Keratinocyte (primary cell): ENCODE measurements around the gene CHRM4. TPM values are rescaled to one million over a fixed set of nuclear protein-coding genes. Genes with fewer than 3 reads are reported as not detected.

Experiments used
- DNase-seq: peaks from one replicate; pipeline ENCODE4 v3.0.0-alpha.2; 2011; ENCODE audit warnings: low read depth, missing footprints, low spot score
- FAIRE-seq: peaks from 2 replicates; lab custom pipeline; 2011; peaks lifted over from hg19 to GRCh38; lab: Jason Lieb, UNC
- H2AFZ ChIP-seq: 2 replicates; pipeline ENCODE4 v1.6.0; 2012; ENCODE audit warnings: low read length, control low read depth, inconsistent platforms; ENCODE audit not compliant: control insufficient read depth
- H3K27ac ChIP-seq: 2 replicates; pipeline ENCODE4 v1.5.1; 2011; ENCODE audit warnings: low read length; ENCODE audit not compliant: control insufficient read depth, insufficient read depth
- H3K27me3 ChIP-seq: 3 replicates; pipeline ENCODE4 v1.6.0; 2011; ENCODE audit warnings: low read length; ENCODE audit not compliant: control insufficient read depth, insufficient read depth; ENCODE audit errors: extremely low read depth
- H3K36me3 ChIP-seq, 2 experiments: 2 replicates in 1 of 2; 3 replicates in 1 of 2; pipeline ENCODE4 v1.5.1; 2011; ENCODE audit warnings: low read length in 2 of 2, mild to moderate bottlenecking in 1 of 2; ENCODE audit not compliant: control insufficient read depth in 2 of 2, insufficient read depth in 2 of 2; ENCODE audit errors: extremely low read depth in 1 of 2
- H3K4me1 ChIP-seq: 3 replicates; pipeline ENCODE4 v1.5.1; 2011; ENCODE audit warnings: low read length; ENCODE audit not compliant: control insufficient read depth, insufficient read depth; ENCODE audit errors: extremely low read depth
- H3K4me2 ChIP-seq: 3 replicates; pipeline ENCODE4 v1.6.0; 2011; ENCODE audit warnings: low read depth, low read length; ENCODE audit not compliant: control insufficient read depth, insufficient read depth; ENCODE audit errors: extremely low read depth
- H3K4me3 ChIP-seq, 3 experiments: fragments of 200-600 bp in 1 of 3; sonication (generic) in 1 of 3; 2 replicates in 2 of 3; 3 replicates in 1 of 3; pipeline ENCODE4 v1.5.1; 2011 to 2016; ENCODE audit warnings: low read length in 3 of 3, mild to moderate bottlenecking in 3 of 3, control low read depth in 2 of 3, inconsistent platforms in 1 of 3, low read depth in 1 of 3, mixed read lengths in 1 of 3, mixed run types in 1 of 3, moderate library complexity in 1 of 3; ENCODE audit not compliant: control insufficient read depth in 2 of 3, insufficient read depth in 2 of 3; ENCODE audit errors: extremely low read depth in 1 of 3
- H3K79me2 ChIP-seq: 2 replicates; pipeline ENCODE4 v1.6.0; 2012; ENCODE audit warnings: low read length; ENCODE audit not compliant: control insufficient read depth, insufficient read depth
- H3K9ac ChIP-seq: 3 replicates; pipeline ENCODE4 v1.6.0; 2011; ENCODE audit warnings: low read length; ENCODE audit not compliant: control insufficient read depth, insufficient read depth; ENCODE audit errors: extremely low read depth
- H3K9me1 ChIP-seq: 3 replicates; pipeline ENCODE4 v1.6.0; 2011; ENCODE audit warnings: low read length; ENCODE audit not compliant: control insufficient read depth, insufficient read depth; ENCODE audit errors: extremely low read depth
- H3K9me3 ChIP-seq: 2 replicates; pipeline ENCODE4 v1.5.1; 2012; ENCODE audit warnings: low read depth, low read length; ENCODE audit not compliant: control insufficient read depth
- H4K20me1 ChIP-seq: 3 replicates; pipeline ENCODE4 v1.6.0; 2011; ENCODE audit warnings: low read length; ENCODE audit not compliant: control insufficient read depth, insufficient read depth; ENCODE audit errors: extremely low read depth
- CTCF ChIP-seq, 3 experiments: IDR thresholded peaks in 1 of 3; conservative IDR thresholded peaks in 1 of 3; optimal IDR thresholded peaks in 1 of 3; 2 replicates in 2 of 3; 3 replicates in 1 of 3; pipeline versions ENCODE3 to v1.5.1; 2011; ENCODE audit warnings: low read length in 3 of 3, mild to moderate bottlenecking in 3 of 3, moderate library complexity in 2 of 3, control low read depth in 1 of 3, inconsistent platforms in 1 of 3; ENCODE audit not compliant: insufficient read depth in 2 of 3; ENCODE audit errors: extremely low read depth in 1 of 3
- EZH2 ChIP-seq: IDR thresholded peaks from one replicate; pipeline ENCODE4 v1.6.1; 2012; ENCODE audit warnings: inconsistent platforms, mild to moderate bottlenecking, low read length, moderate library complexity
- dilution Hi-C: fragments of 300-500 bp; cut with MboI; formaldehyde crosslinking; loops from one replicate; pipeline ENCODE4 v1.7.0; 2020; ENCODE audit warnings: low sequenced_read_pairs; ENCODE audit not compliant: extremely low pct_ligation_motif_present
- polyA plus RNA-seq, 5 experiments: library from polyadenylated mRNA; depleted of rRNA in 3 of 5; stranded (reverse) in 3 of 5; stranded (forward) in 1 of 5; unstranded in 1 of 5; fragments of >200 nt; gene quantifications; 1 replicate in 1 of 5; 2 replicates in 3 of 5; 3 replicates in 1 of 5; pipeline versions ENCODE4 v1.2.1 to v1.2.3, GENCODE V29; 2011 to 2012; ENCODE audit warnings: missing spikeins in 2 of 5, low read depth in 1 of 5, low replicate concordance in 1 of 5

Gene CHRM4
- polyA plus RNA-seq, 1 donor (not counting 4 experiments of a cell fraction or from before 2014, with no cell fraction given), result not detected

GRCh38 chr11:46376258-46377050 is 15.1 kb downstream of the CHRM4 start:
- no peak for FAIRE-seq
- Histone ChIP-seq H3K4me3 (no peak overlapping the region), H3K9me1 (no peaks in the 10 kb centered on the region), H3K9me3 (no peaks in the 10 kb centered on the region), H3K27ac (no peak overlapping the region), H3K4me1 (peaks cover 7% of the 10 kb centered on the region), H3K27me3 (no peaks in the 10 kb centered on the region), H3K36me3 (peaks cover 10 to 36% of the 10 kb centered on the region in 2 experiments), H4K20me1 (no peaks in the 10 kb centered on the region), H3K4me2 (no peak overlapping the region), H3K79me2 (no peaks in the 10 kb centered on the region), H3K9ac (no peak overlapping the region), H2AFZ (no peak overlapping the region)
- dilution Hi-C loops, result no loop called here
- TF ChIP-seq EZH2 (no peak), CTCF (optimal IDR thresholded peaks at IDR 0.05 in 1 of 3, IDR thresholded peaks at IDR 0.05 in 1 of 3, conservative IDR thresholded peaks at IDR 0.05 in 1 of 3; ENCODE audit: extremely low read depth in 1 of 3, insufficient read depth in 2 of 3, low read length in 3 of 3) (no peak)
- DNase-seq, result no peak

- Histone ChIP-seq H3K36me3 (peaks cover 10 to 36% of the 10 kb centered on the region in 2 experiments), H3K9me1 (no peaks in the 10 kb centered on the region), H3K4me3 (no peak overlapping the region), H3K9me3 (no peaks in the 10 kb centered on the region), H3K79me2 (no peaks in the 10 kb centered on the region), H2AFZ (no peak overlapping the region), H3K27ac (no peak overlapping the region), H3K4me2 (no peak overlapping the region), H3K9ac (no peak overlapping the region), H4K20me1 (no peaks in the 10 kb centered on the region), H3K4me1 (peaks cover 1% of the 10 kb centered on the region), H3K27me3 (no peaks in the 10 kb centered on the region)
- dilution Hi-C loops, result no loop called here
- FAIRE-seq (no peak), DNase-seq (no peak)
- TF ChIP-seq EZH2, result no peak
- TF ChIP-seq CTCF (optimal IDR thresholded peaks at IDR 0.05 in 1 of 3, IDR thresholded peaks at IDR 0.05 in 1 of 3, conservative IDR thresholded peaks at IDR 0.05 in 1 of 3; ENCODE audit: extremely low read depth in 1 of 3, insufficient read depth in 2 of 3, low read length in 3 of 3), result no peak
These were observed 16.0 kb downstream of the CHRM4 start for GRCh38 chr11:46375392-46376101.
